Measurements from ENCODE around the gene HRH1.
"Not testable (repeated sequence)": the region's sequence is repeated elsewhere in the genome, so short reads cannot be mapped to it uniquely, and the experiment has no call there.

The HRH1 gene

GRCh38 chr3:11172096-11172690 lies 17.9 kb downstream of the HRH1 start:
- Histone ChIP-seq H3K27me3 (ENCODE audit: control insufficient read depth in 1 of 2, insufficient read depth in 2 of 2, low read length in 2 of 2) (no peaks in the 10 kb centered on the region), H3K4me3 (ENCODE audit: low read length in 2 of 2) (no peak overlapping the region), H3K36me3 (ENCODE audit: control insufficient read depth in 2 of 2, insufficient read depth in 2 of 2, low read length in 2 of 2) (no peaks in the 10 kb centered on the region), H3K27ac (ENCODE audit: low read length) (no peak overlapping the region), H3K9me3 (ENCODE audit: control insufficient read depth in 2 of 2, low read length in 2 of 2) (no peaks in the 10 kb centered on the region), H3K4me1 (ENCODE audit: control insufficient read depth, insufficient read depth, low read length) (no peaks in the 10 kb centered on the region), H3K9ac (ENCODE audit: low read length in 2 of 2) (no peak overlapping the region)

- Histone ChIP-seq H3K27ac (ENCODE audit: low read length) (no peak overlapping the region), H3K9me3 (ENCODE audit: control insufficient read depth in 2 of 2, low read length in 2 of 2) (no peaks in the 10 kb centered on the region), H3K4me3 (ENCODE audit: low read length in 2 of 2) (no peak overlapping the region), H3K36me3 (ENCODE audit: control insufficient read depth in 2 of 2, insufficient read depth in 2 of 2, low read length in 2 of 2) (no peaks in the 10 kb centered on the region), H3K27me3 (ENCODE audit: control insufficient read depth in 1 of 2, insufficient read depth in 2 of 2, low read length in 2 of 2) (no peaks in the 10 kb centered on the region), H3K4me1 (ENCODE audit: control insufficient read depth, insufficient read depth, low read length) (no peaks in the 10 kb centered on the region), H3K9ac (ENCODE audit: low read length in 2 of 2) (no peak overlapping the region)
Measured at GRCh38 chr3:11173828-11174465, 19.7 kb downstream of the HRH1 start.

GRCh38 chr3:11178421-11178820 lies 24.1 kb downstream of the HRH1 start:
- Histone ChIP-seq H3K9ac (ENCODE audit: low read length in 2 of 2) (no peak overlapping the region), H3K27me3 (ENCODE audit: control insufficient read depth in 1 of 2, insufficient read depth in 2 of 2, low read length in 2 of 2) (no peaks in the 10 kb centered on the region), H3K9me3 (ENCODE audit: control insufficient read depth in 2 of 2, low read length in 2 of 2) (no peaks in the 10 kb centered on the region), H3K36me3 (ENCODE audit: control insufficient read depth in 2 of 2, insufficient read depth in 2 of 2, low read length in 2 of 2) (no peaks in the 10 kb centered on the region), H3K4me1 (ENCODE audit: control insufficient read depth, insufficient read depth, low read length) (no peaks in the 10 kb centered on the region), H3K4me3 (ENCODE audit: low read length in 2 of 2) (no peak overlapping the region), H3K27ac (ENCODE audit: low read length) (no peak overlapping the region)

GRCh38 chr3:11184328-11184969 lies 30.2 kb downstream of the HRH1 start:
- H3K9me3 ChIP-seq (ENCODE audit: control insufficient read depth in 2 of 2, low read length in 2 of 2); H3K9ac ChIP-seq (ENCODE audit: low read length in 2 of 2); H3K36me3 ChIP-seq (ENCODE audit: control insufficient read depth in 2 of 2, insufficient read depth in 2 of 2, low read length in 2 of 2); H3K27ac ChIP-seq (ENCODE audit: low read length); H3K4me3 ChIP-seq (ENCODE audit: low read length in 2 of 2); H3K27me3 ChIP-seq (ENCODE audit: control insufficient read depth in 1 of 2, insufficient read depth in 2 of 2, low read length in 2 of 2): not testable (repeated sequence)
- H3K4me1 ChIP-seq (ENCODE audit: control insufficient read depth, insufficient read depth, low read length) = peaks cover 20% of the 10 kb centered on the region

GRCh38 chr3:11185144-11185543 lies 30.9 kb downstream of the HRH1 start:
- H3K27me3 ChIP-seq (ENCODE audit: control insufficient read depth in 1 of 2, insufficient read depth in 2 of 2, low read length in 2 of 2) = no peaks in the 10 kb centered on the region
- no peak overlapping the region for H3K27ac ChIP-seq (ENCODE audit: low read length)
- no peak overlapping the region for H3K4me3 ChIP-seq (ENCODE audit: low read length in 2 of 2)

GRCh38 chr3:11185564-11186317 lies 31.4 kb downstream of the HRH1 start:
- H3K4me3 ChIP-seq (ENCODE audit: low read length in 2 of 2) = no peak overlapping the region
- no peaks in the 10 kb centered on the region for H3K9me3 ChIP-seq (ENCODE audit: control insufficient read depth in 2 of 2, low read length in 2 of 2)
- no peak overlapping the region for H3K9ac ChIP-seq (ENCODE audit: low read length in 2 of 2)
- H3K27me3 ChIP-seq (ENCODE audit: control insufficient read depth in 1 of 2, insufficient read depth in 2 of 2, low read length in 2 of 2) = no peaks in the 10 kb centered on the region
- H3K4me1 ChIP-seq (ENCODE audit: control insufficient read depth, insufficient read depth, low read length) = peaks cover 20% of the 10 kb centered on the region
- H3K36me3 ChIP-seq (ENCODE audit: control insufficient read depth in 2 of 2, insufficient read depth in 2 of 2, low read length in 2 of 2) = no peaks in the 10 kb centered on the region
- no peak overlapping the region for H3K27ac ChIP-seq (ENCODE audit: low read length)

More at GRCh38 chr3:11185144-11185543, 30.9 kb downstream of the HRH1 start:
- no peaks in the 10 kb centered on the region for H3K9me3 ChIP-seq (ENCODE audit: control insufficient read depth in 2 of 2, low read length in 2 of 2)
- no peak overlapping the region for H3K9ac ChIP-seq (ENCODE audit: low read length in 2 of 2)
- H3K4me1 ChIP-seq (ENCODE audit: control insufficient read depth, insufficient read depth, low read length) = peaks cover 20% of the 10 kb centered on the region
- H3K36me3 ChIP-seq (ENCODE audit: control insufficient read depth in 2 of 2, insufficient read depth in 2 of 2, low read length in 2 of 2) = no peaks in the 10 kb centered on the region

- H3K9ac ChIP-seq (ENCODE audit: low read length in 2 of 2) = no peak overlapping the region
Measured at GRCh38 chr3:11186318-11186692, 32.0 kb downstream of the HRH1 start.

GRCh38 chr3:11186771-11187191 lies 32.5 kb downstream of the HRH1 start:
- H3K9ac ChIP-seq (ENCODE audit: low read length in 2 of 2) = no peak overlapping the region
- no peak overlapping the region for H3K4me3 ChIP-seq (ENCODE audit: low read length in 2 of 2)
- H3K9me3 ChIP-seq (ENCODE audit: control insufficient read depth in 2 of 2, low read length in 2 of 2) = no peaks in the 10 kb centered on the region
- no peak overlapping the region for H3K27ac ChIP-seq (ENCODE audit: low read length)
- peaks cover 20% of the 10 kb centered on the region for H3K4me1 ChIP-seq (ENCODE audit: control insufficient read depth, insufficient read depth, low read length)
- no peaks in the 10 kb centered on the region for H3K36me3 ChIP-seq (ENCODE audit: control insufficient read depth in 2 of 2, insufficient read depth in 2 of 2, low read length in 2 of 2)
- no peaks in the 10 kb centered on the region for H3K27me3 ChIP-seq (ENCODE audit: control insufficient read depth in 1 of 2, insufficient read depth in 2 of 2, low read length in 2 of 2)

More at GRCh38 chr3:11186318-11186692, 32.0 kb downstream of the HRH1 start:
- no peaks in the 10 kb centered on the region for H3K36me3 ChIP-seq (ENCODE audit: control insufficient read depth in 2 of 2, insufficient read depth in 2 of 2, low read length in 2 of 2)
- H3K27me3 ChIP-seq (ENCODE audit: control insufficient read depth in 1 of 2, insufficient read depth in 2 of 2, low read length in 2 of 2) = no peaks in the 10 kb centered on the region
- no peak overlapping the region for H3K4me3 ChIP-seq (ENCODE audit: low read length in 2 of 2)
- no peaks in the 10 kb centered on the region for H3K9me3 ChIP-seq (ENCODE audit: control insufficient read depth in 2 of 2, low read length in 2 of 2)
- peaks cover 20% of the 10 kb centered on the region for H3K4me1 ChIP-seq (ENCODE audit: control insufficient read depth, insufficient read depth, low read length)
- H3K27ac ChIP-seq (ENCODE audit: low read length) = no peak overlapping the region

- no peak overlapping the region for H3K9ac ChIP-seq (ENCODE audit: low read length in 2 of 2)
- H3K4me1 ChIP-seq (ENCODE audit: control insufficient read depth, insufficient read depth, low read length) = peaks cover 20% of the 10 kb centered on the region
- no peak overlapping the region for H3K27ac ChIP-seq (ENCODE audit: low read length)
Measured at GRCh38 chr3:11187681-11188080, 33.4 kb downstream of the HRH1 start.

GRCh38 chr3:11188231-11188630 lies 33.9 kb downstream of the HRH1 start:
- Histone ChIP-seq H3K9ac (ENCODE audit: low read length in 2 of 2) (no peak overlapping the region), H3K27me3 (ENCODE audit: control insufficient read depth in 1 of 2, insufficient read depth in 2 of 2, low read length in 2 of 2) (no peaks in the 10 kb centered on the region), H3K4me1 (ENCODE audit: control insufficient read depth, insufficient read depth, low read length) (peaks cover 20% of the 10 kb centered on the region), H3K4me3 (ENCODE audit: low read length in 2 of 2) (no peak overlapping the region), H3K9me3 (ENCODE audit: control insufficient read depth in 2 of 2, low read length in 2 of 2) (no peaks in the 10 kb centered on the region), H3K27ac (ENCODE audit: low read length) (no peak overlapping the region), H3K36me3 (ENCODE audit: control insufficient read depth in 2 of 2, insufficient read depth in 2 of 2, low read length in 2 of 2) (no peaks in the 10 kb centered on the region)

More at GRCh38 chr3:11187681-11188080, 33.4 kb downstream of the HRH1 start:
- H3K4me3 ChIP-seq (ENCODE audit: low read length in 2 of 2) = no peak overlapping the region
- no peaks in the 10 kb centered on the region for H3K36me3 ChIP-seq (ENCODE audit: control insufficient read depth in 2 of 2, insufficient read depth in 2 of 2, low read length in 2 of 2)
- H3K9me3 ChIP-seq (ENCODE audit: control insufficient read depth in 2 of 2, low read length in 2 of 2) = no peaks in the 10 kb centered on the region
- H3K27me3 ChIP-seq (ENCODE audit: control insufficient read depth in 1 of 2, insufficient read depth in 2 of 2, low read length in 2 of 2) = no peaks in the 10 kb centered on the region

Measured in stomach smooth muscle (tissue), 2 donors.